IgD-negative memory B cell (primary cell): ENCODE measurements around the gene HIPK2. TPM values are rescaled to one million over a fixed set of nuclear protein-coding genes. Genes with fewer than 3 reads are reported as not detected.
A peak's percentile ranks its signal among the peaks of the same experiment; 100 is the strongest.
"Not testable (repeated sequence)": the region's sequence is repeated elsewhere in the genome, so short reads cannot be mapped to it uniquely, and the experiment has no call there.

ENCODE experiments used
- H3K27ac Mint-ChIP-seq, 3 donors: one replicate each; pipeline ENCODE4 v1.8.0; 2020 to 2022; ENCODE audit warnings: mild to moderate bottlenecking in 3 of 3, mixed read lengths in 3 of 3, moderate library complexity in 1 of 3
- H3K27me3 Mint-ChIP-seq: one replicate; pipeline ENCODE4 v1.8.0; 2021; ENCODE audit warnings: mixed read lengths
- H3K36me3 Mint-ChIP-seq: one replicate; pipeline ENCODE4 v1.8.0; 2020; ENCODE audit warnings: mild to moderate bottlenecking, mixed read lengths
- H3K4me1 Mint-ChIP-seq, 3 donors: one replicate each; pipeline ENCODE4 v1.8.0; 2020 to 2022; ENCODE audit warnings: mixed read lengths in 3 of 3, mild to moderate bottlenecking in 1 of 3
- H3K4me3 Mint-ChIP-seq, 4 donors: one replicate each; pipeline ENCODE4 v1.8.0; 2020 to 2022; ENCODE audit warnings: mild to moderate bottlenecking in 4 of 4, mixed read lengths in 4 of 4, moderate library complexity in 3 of 4
- H3K9me3 Mint-ChIP-seq, 3 donors: one replicate each; pipeline ENCODE4 v1.8.0; 2020 to 2021; ENCODE audit warnings: mixed read lengths in 3 of 3, mild to moderate bottlenecking in 1 of 3
- polyA plus RNA-seq: library from polyadenylated mRNA; unstranded; fragments of 300-500 nt; fragmentation: Illumina TruSeq; gene quantifications from one replicate; pipeline ENCODE4 v1.2.3, GENCODE V29; 2021

HIPK2 gene
- polyA plus RNA-seq, 1 donor from 2014 or later: 5.5 TPM

- Mint-ChIP-seq H3K4me3 (no peak overlapping the region), H3K9me3 (no peaks in the 10 kb centered on the region), H3K27me3 (no peaks in the 10 kb centered on the region), H3K36me3 (peaks cover 13% of the 10 kb centered on the region), H3K27ac (no peak overlapping the region), H3K4me1 (peaks cover 5% of the 10 kb centered on the region in 3 donors)
Measured at GRCh38 chr7:139620676-139621344, 157.0 kb downstream of the HIPK2 start.

- H3K4me1 Mint-ChIP-seq: peaks cover 0 to 2% (median 0%) of the 10 kb centered on the region in 3 donors
- no peak overlapping the region for H3K4me3 Mint-ChIP-seq
- H3K27me3 Mint-ChIP-seq: no peaks in the 10 kb centered on the region
- peaks cover 8% of the 10 kb centered on the region for H3K36me3 Mint-ChIP-seq
- H3K27ac Mint-ChIP-seq: no peak overlapping the region
- H3K9me3 Mint-ChIP-seq: no peaks in the 10 kb centered on the region
Measured at GRCh38 chr7:139619367-139619657, 158.5 kb downstream of the HIPK2 start.

- Mint-ChIP-seq H3K36me3 (peaks cover 8% of the 10 kb centered on the region), H3K27me3 (no peaks in the 10 kb centered on the region), H3K4me3 (no peak overlapping the region), H3K27ac (peak overlapping the region in 2 of 3 donors; percentile 52 to 57), H3K9me3 (no peaks in the 10 kb centered on the region), H3K4me1 (no peaks in the 10 kb centered on the region)
Measured at GRCh38 chr7:139618482-139619366, 159.1 kb downstream of the HIPK2 start.

- peak overlapping the region in 1 of 3 donors; percentile 11 for H3K27ac Mint-ChIP-seq
- H3K4me3 Mint-ChIP-seq: no peak overlapping the region
- H3K27me3 Mint-ChIP-seq: no peaks in the 10 kb centered on the region
- H3K9me3 Mint-ChIP-seq: no peaks in the 10 kb centered on the region
- peaks cover 11% of the 10 kb centered on the region for H3K36me3 Mint-ChIP-seq
- no peaks in the 10 kb centered on the region for H3K4me1 Mint-ChIP-seq
Measured at GRCh38 chr7:139617074-139617473, 160.7 kb downstream of the HIPK2 start.

GRCh38 chr7:139614886-139615285, 162.9 kb downstream of the HIPK2 start:
- Mint-ChIP-seq H3K4me3 (no peak overlapping the region), H3K27me3 (no peaks in the 10 kb centered on the region), H3K27ac (no peak overlapping the region), H3K4me1 (no peaks in the 10 kb centered on the region), H3K9me3 (no peaks in the 10 kb centered on the region), H3K36me3 (peaks cover 19% of the 10 kb centered on the region)

DNA sequence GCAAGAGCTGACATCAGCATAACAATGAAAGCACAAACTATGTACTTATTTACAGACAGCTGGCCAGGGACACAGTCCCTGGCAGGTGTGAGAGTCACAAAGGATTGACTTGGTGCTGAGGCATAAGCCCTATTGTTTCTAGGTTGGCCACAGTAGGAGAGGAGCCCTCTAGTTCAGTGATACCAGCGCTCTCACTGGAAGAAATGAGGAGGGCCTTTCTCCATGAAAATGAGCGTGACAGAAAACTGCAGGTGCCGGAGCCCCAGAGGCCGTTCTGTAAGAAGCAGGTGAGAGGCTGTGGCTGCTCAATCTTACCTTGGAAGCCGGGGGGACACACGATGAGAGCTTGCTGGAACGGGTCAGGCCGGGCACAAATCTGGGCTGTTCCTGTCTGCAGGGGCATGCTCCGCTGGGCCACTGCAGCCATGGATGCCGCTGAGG, 163.8 kb downstream of the HIPK2 start:
- no peaks in the 10 kb centered on the region for H3K4me1 Mint-ChIP-seq
- peaks cover 19% of the 10 kb centered on the region for H3K36me3 Mint-ChIP-seq
- H3K4me3 Mint-ChIP-seq: no peak overlapping the region
- H3K27ac Mint-ChIP-seq: no peak overlapping the region
- H3K27me3 Mint-ChIP-seq: no peaks in the 10 kb centered on the region
- no peaks in the 10 kb centered on the region for H3K9me3 Mint-ChIP-seq

DNA sequence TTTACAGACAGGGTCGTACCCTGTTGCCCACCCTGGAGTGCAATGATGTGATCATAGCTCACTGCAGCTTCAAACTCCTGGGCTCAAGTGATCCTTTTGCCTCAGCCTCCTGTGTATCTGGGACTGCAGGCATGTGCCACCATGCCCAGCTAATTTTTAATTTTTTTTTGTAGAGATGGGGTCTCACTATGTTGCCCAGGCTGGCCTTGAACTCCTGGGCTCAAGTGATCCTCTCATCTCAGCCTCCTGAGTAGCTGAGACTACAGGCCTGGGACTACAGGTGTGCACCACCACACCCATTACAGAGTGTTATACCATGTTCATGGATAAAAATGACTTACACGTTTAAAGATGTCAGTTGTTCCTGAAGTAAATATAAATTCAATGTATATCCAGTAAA, 166.2 kb downstream of the HIPK2 start:
- not testable (repeated sequence) for H3K27me3 Mint-ChIP-seq, H3K4me3 Mint-ChIP-seq, H3K4me1 Mint-ChIP-seq, H3K9me3 Mint-ChIP-seq, H3K27ac Mint-ChIP-seq
- peaks cover 16% of the 10 kb centered on the region for H3K36me3 Mint-ChIP-seq

- Mint-ChIP-seq H3K4me1 (no peaks in the 10 kb centered on the region), H3K27ac (no peak overlapping the region), H3K27me3 (no peaks in the 10 kb centered on the region), H3K9me3 (no peaks in the 10 kb centered on the region), H3K4me3 (no peak overlapping the region), H3K36me3 (peaks cover 12% of the 10 kb centered on the region)
Measured at GRCh38 chr7:139610595-139610994, 167.2 kb downstream of the HIPK2 start.

- Mint-ChIP-seq H3K4me1 (peaks cover 0 to 1% (median 0%) of the 10 kb centered on the region in 3 donors), H3K36me3 (peaks cover 10% of the 10 kb centered on the region), H3K9me3 (no peaks in the 10 kb centered on the region), H3K4me3 (no peak overlapping the region), H3K27ac (no peak overlapping the region), H3K27me3 (no peaks in the 10 kb centered on the region)
Measured at GRCh38 chr7:139603896-139604295, 173.9 kb downstream of the HIPK2 start.

GRCh38 chr7:139603282-139603681, 174.5 kb downstream of the HIPK2 start:
- no peaks in the 10 kb centered on the region for H3K9me3 Mint-ChIP-seq
- H3K27ac Mint-ChIP-seq: no peak overlapping the region
- H3K4me3 Mint-ChIP-seq: no peak overlapping the region
- no peaks in the 10 kb centered on the region for H3K27me3 Mint-ChIP-seq
- H3K36me3 Mint-ChIP-seq: peaks cover 10% of the 10 kb centered on the region
- peaks cover 0 to 1% (median 0%) of the 10 kb centered on the region in 3 donors for H3K4me1 Mint-ChIP-seq

DNA sequence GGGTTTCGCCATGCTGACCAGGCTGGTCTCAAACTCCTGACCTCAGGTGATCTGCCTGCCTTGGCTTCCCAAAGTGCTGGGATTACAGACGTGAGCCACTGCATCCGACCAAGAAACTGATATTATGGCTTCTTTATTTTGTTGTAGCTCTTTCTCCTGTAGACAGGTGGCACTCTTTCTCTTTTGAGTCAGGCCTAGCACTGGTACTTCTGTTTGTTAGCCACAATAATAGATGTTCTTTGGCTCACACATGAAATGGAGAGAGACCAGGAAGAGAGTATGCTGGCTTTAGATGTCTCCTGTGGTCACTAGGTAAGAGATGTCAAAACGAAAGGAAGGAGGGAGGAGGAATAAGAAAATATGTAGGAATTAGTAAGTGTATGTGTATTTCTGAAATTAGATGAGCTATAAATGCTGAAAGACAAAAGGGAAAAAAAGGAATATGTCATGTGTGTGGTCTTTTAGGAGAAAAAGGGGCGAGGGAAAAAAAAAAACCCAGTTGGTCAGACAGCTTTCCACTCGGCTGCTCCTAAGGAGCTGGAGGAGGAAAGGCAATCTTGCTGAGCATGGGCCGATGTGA, 175.6 kb downstream of the HIPK2 start:
- H3K4me1 Mint-ChIP-seq: peaks cover 0 to 1% (median 0%) of the 10 kb centered on the region in 3 donors
- no peaks in the 10 kb centered on the region for H3K9me3 Mint-ChIP-seq
- no peak overlapping the region for H3K27ac Mint-ChIP-seq
- H3K36me3 Mint-ChIP-seq: peaks cover 10% of the 10 kb centered on the region
- no peak overlapping the region for H3K4me3 Mint-ChIP-seq
- no peaks in the 10 kb centered on the region for H3K27me3 Mint-ChIP-seq

DNA sequence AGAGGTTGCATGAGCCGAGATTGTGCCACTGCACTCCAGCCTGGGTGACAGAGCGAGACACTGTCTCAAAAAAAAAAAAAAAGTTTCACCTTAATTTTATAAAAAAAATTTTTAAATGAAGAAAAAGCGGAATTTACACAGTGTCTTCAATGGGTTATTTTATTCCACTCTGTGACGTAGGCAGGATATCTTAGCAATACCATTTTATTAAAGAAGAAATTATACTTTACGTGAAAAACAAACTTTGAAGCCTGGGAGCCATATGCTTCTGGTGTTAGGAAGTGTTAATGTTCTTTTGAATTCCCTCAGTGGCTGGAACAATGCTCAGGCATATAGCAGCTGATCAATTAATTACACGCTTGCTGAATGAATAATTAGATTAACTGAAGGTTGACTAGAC, 176.6 kb downstream of the HIPK2 start:
- H3K27ac Mint-ChIP-seq: no peak overlapping the region
- no peak overlapping the region for H3K4me3 Mint-ChIP-seq
- H3K9me3 Mint-ChIP-seq: no peaks in the 10 kb centered on the region
- H3K4me1 Mint-ChIP-seq: peaks cover 0 to 1% (median 0%) of the 10 kb centered on the region in 3 donors
- H3K36me3 Mint-ChIP-seq: peaks cover 10% of the 10 kb centered on the region
- no peaks in the 10 kb centered on the region for H3K27me3 Mint-ChIP-seq

GRCh38 chr7:139600306-139600705, 177.5 kb downstream of the HIPK2 start:
- H3K9me3 Mint-ChIP-seq: no peaks in the 10 kb centered on the region
- no peak overlapping the region for H3K4me3 Mint-ChIP-seq
- no peaks in the 10 kb centered on the region for H3K27me3 Mint-ChIP-seq
- peaks cover 0 to 1% (median 0%) of the 10 kb centered on the region in 3 donors for H3K4me1 Mint-ChIP-seq
- peaks cover 12% of the 10 kb centered on the region for H3K36me3 Mint-ChIP-seq
- H3K27ac Mint-ChIP-seq: no peak overlapping the region

DNA sequence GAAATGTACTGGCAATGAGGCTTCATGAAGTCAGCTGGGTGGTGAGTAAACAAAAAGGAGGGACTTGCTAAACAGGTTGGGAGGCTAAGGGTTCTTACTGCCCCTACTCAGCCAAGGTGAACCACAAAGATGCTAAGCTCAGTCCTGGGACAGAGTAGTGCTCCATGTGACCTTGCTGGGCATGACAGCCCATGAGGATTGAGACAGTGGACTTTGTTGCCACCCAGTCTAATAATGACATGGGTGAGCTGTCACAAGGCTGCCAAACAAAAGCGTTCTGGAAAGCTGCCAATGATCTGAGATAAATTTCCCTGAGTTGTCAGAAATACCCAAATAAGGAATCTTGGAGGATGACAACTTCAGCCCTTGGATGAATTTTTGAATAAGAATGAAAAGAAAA, 179.2 kb downstream of the HIPK2 start:
- H3K27me3 Mint-ChIP-seq: no peaks in the 10 kb centered on the region
- no peak overlapping the region for H3K4me3 Mint-ChIP-seq
- no peak overlapping the region for H3K27ac Mint-ChIP-seq
- H3K9me3 Mint-ChIP-seq: no peaks in the 10 kb centered on the region
- H3K36me3 Mint-ChIP-seq: peaks cover 14% of the 10 kb centered on the region
- no peaks in the 10 kb centered on the region for H3K4me1 Mint-ChIP-seq

- no peak overlapping the region for H3K27ac Mint-ChIP-seq
- no peaks in the 10 kb centered on the region for H3K4me1 Mint-ChIP-seq
- no peak overlapping the region for H3K4me3 Mint-ChIP-seq
- no peaks in the 10 kb centered on the region for H3K27me3 Mint-ChIP-seq
- peaks cover 11% of the 10 kb centered on the region for H3K36me3 Mint-ChIP-seq
- no peaks in the 10 kb centered on the region for H3K9me3 Mint-ChIP-seq
Measured at GRCh38 chr7:139597028-139597427, 180.8 kb downstream of the HIPK2 start.
